D721Med (cell line): ENCODE data around the gene SCAMP4.

Experiments
- DNase-seq: peaks from one replicate; pipeline ENCODE4 v3.0.0; 2011; ENCODE audit warnings: low spot score; ENCODE audit not compliant: insufficient read length
- FAIRE-seq: peaks from 2 replicates; lab custom pipeline; 2011; peaks lifted over from hg19 to GRCh38; lab: Jason Lieb, UNC
- CTCF ChIP-seq: IDR thresholded peaks from 2 replicates; pipeline ENCODE4 v1.5.1; 2012; ENCODE audit warnings: mild to moderate bottlenecking, control low read depth; ENCODE audit not compliant: insufficient read depth; ENCODE audit errors: missing control alignments

Gene SCAMP4

DNA sequence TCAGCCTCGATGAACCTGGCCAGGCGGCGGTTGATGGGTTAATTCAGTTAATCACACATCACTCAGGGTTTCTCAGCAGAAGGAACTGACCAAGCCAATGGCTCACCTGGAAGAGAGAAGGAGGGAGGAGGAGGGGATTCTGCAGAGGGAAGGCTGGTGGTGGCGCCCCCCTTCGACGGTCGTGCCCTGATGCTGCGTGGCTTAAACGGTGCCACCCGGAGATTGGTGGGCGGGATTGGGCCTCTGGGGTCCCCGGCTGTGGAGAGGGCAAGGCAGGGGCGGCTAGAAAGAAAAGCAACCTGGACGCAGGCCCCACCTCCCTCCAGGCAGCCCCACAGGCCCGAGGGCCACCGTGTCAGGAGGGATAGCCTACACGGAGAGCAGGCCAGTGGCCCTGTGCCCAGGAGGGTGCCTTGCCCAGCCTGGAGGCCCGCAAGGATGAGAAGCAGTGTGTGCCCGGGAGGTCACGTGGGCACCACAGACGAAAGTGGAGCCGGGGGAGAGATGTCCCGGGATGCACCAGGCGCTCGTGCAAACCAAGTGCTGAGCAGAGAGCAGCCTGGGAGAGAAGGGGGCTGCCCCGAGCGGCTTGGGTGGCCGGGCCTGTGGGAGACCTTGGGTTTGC, 51.8 kb downstream of the SCAMP4 start:
- FAIRE-seq (no peak), DNase-seq (no peak)
- no peak for TF ChIP-seq CTCF

DNA sequence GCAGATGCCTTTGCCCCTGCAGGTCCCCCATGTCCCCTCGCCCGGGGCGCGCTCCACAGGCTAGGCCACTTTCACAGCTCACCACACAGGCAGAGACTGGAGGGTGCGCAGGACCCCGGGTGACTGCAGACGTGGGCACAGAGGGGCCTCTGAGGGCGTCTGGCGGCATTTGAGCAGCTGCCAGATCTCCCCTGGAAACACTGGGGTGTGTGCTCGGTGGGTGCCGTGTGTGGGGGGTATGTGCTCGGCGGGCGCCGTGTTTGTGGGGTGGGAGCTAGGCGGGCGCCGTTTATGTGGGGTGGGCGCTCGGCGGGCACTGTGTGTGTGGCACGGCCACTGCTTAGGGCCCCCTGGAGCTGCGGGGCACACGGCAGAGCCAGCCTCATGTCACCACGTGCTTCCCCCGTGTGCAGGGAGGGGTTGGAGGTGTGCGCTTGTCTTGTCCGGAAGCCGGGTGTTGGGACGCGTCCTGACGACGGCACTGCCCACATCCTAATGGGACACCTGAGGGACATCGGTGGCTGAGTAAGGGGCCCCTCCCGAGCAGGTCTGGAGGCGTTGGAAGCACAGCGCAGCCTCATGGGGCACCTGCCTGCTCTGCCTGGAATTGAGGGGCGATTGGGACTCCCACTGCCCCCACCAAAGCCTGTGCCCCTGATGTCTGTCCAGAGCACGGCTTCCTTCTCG, 52.5 kb downstream of the SCAMP4 start:
- no peak for TF ChIP-seq CTCF
- DNase-seq (no peak), FAIRE-seq (no peak)

- TF ChIP-seq CTCF, result no peak
- DNase-seq, result no peak
- no peak for FAIRE-seq
These were observed 54.9 kb downstream of the SCAMP4 start for GRCh38 chr19:1959928-1960589.

- TF ChIP-seq CTCF, result no peak
- no peak for FAIRE-seq
- no peak for DNase-seq
These were observed 56.0 kb downstream of the SCAMP4 start for GRCh38 chr19:1961000-1961883.

DNA sequence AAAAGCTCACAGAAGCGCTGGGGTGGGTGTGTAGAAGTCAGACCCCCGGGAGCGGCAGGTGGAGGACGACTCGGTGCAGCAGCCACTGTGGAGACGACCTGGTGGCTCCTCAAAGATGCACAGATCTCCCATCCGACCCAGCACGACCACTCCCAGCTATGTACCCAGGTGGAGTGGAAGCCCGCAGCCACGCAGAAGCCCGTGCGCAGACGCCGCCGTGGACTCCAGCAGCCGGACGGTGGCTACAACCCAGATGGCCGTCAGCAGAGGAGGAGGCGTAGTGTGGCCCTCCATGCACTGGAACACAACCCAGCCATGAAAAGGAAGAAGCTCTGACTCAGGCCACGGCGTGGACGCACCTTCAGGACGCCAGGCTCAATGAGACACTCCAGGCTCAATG, 57.5 kb downstream of the SCAMP4 start:
- no peak for DNase-seq
- FAIRE-seq, result no peak
- TF ChIP-seq CTCF, result no peak

- TF ChIP-seq CTCF, result no peak
- FAIRE-seq (no peak), DNase-seq (no peak)
These were observed 61.9 kb downstream of the SCAMP4 start for GRCh38 chr19:1967087-1967608.
